HG02973 (cell line): ENCODE data around the gene PCED1B.

Experiments
- ATAC-seq: cut with Tn5 transposase; IDR thresholded peaks from one replicate; pipeline ENCODE4 v1.9.1; 2021; ENCODE audit warnings: moderate library complexity; ENCODE audit not compliant: unreplicated experiment

Gene PCED1B

GRCh38 chr12:47067176-47067575 lies 12.2 kb upstream of the PCED1B start:
- no peak for ATAC-seq

- no peak for ATAC-seq
Observed at GRCh38 chr12:47067771-47068431, 11.5 kb upstream of the PCED1B start.

GRCh38 chr12:47068539-47068938 lies 10.9 kb upstream of the PCED1B start:
- no peak for ATAC-seq

GRCh38 chr12:47070310-47070709 lies 9.1 kb upstream of the PCED1B start:
- no peak for ATAC-seq

- ATAC-seq: no peak
Observed at GRCh38 chr12:47071241-47071852, 8.1 kb upstream of the PCED1B start.

- ATAC-seq: no peak
Observed at GRCh38 chr12:47073951-47074350, 5.5 kb upstream of the PCED1B start.

GRCh38 chr12:47074757-47075156 lies 4.7 kb upstream of the PCED1B start:
- ATAC-seq: no peak

- ATAC-seq: no peak
Observed at GRCh38 chr12:47075192-47076084, 4.0 kb upstream of the PCED1B start.

GRCh38 chr12:47077206-47078085 lies 2.0 kb upstream of the PCED1B start:
- ATAC-seq: no peak

GRCh38 chr12:47078086-47078395 lies 1.4 kb upstream of the PCED1B start:
- ATAC-seq: no peak

GRCh38 chr12:47078733-47079467 lies 521 bp upstream of the PCED1B start:
- ATAC-seq: no peak

GRCh38 chr12:47079981-47080724 lies 732 bp downstream of the PCED1B start:
- no peak for ATAC-seq

GRCh38 chr12:47080725-47081502 lies 1.5 kb downstream of the PCED1B start:
- ATAC-seq: no peak

- ATAC-seq: no peak
Observed at GRCh38 chr12:47082283-47082682, 2.9 kb downstream of the PCED1B start.

- no peak for ATAC-seq
Observed at GRCh38 chr12:47082796-47083621, 3.6 kb downstream of the PCED1B start.

GRCh38 chr12:47084172-47084571 lies 4.8 kb downstream of the PCED1B start:
- ATAC-seq: no peak

- no peak for ATAC-seq
Observed at GRCh38 chr12:47085815-47086252, 6.4 kb downstream of the PCED1B start.

GRCh38 chr12:47087088-47087688 lies 7.8 kb downstream of the PCED1B start:
- no peak for ATAC-seq
